Astrocyte of the cerebellum (primary cell): ENCODE results near the gene KERA.

ENCODE experiments used
- DNase-seq: peaks from one replicate; pipeline ENCODE4 v3.0.0-alpha.2; 2011; ENCODE audit warnings: low read depth
- H3K4me3 ChIP-seq: 2 replicates; pipeline ENCODE4 v1.5.1; 2011; ENCODE audit warnings: mild to moderate bottlenecking, low read depth, low read length, moderate library complexity
- in situ Hi-C: cut with HindIII; loops from 2 replicates; pipeline ENCODE4 v1.10.0; 2017; ENCODE audit warnings: low sequenced_read_pairs
- TF ChIP-seq, protein P1 (sequence below): IDR thresholded peaks from 2 replicates; pipeline ENCODE4 v1.5.1; 2012; ENCODE audit warnings: low read length, low read depth, moderate library complexity, mild to moderate bottlenecking; ENCODE audit errors: missing control alignments

KERA gene, protein sequence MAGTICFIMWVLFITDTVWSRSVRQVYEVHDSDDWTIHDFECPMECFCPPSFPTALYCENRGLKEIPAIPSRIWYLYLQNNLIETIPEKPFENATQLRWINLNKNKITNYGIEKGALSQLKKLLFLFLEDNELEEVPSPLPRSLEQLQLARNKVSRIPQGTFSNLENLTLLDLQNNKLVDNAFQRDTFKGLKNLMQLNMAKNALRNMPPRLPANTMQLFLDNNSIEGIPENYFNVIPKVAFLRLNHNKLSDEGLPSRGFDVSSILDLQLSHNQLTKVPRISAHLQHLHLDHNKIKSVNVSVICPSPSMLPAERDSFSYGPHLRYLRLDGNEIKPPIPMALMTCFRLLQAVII

DNA sequence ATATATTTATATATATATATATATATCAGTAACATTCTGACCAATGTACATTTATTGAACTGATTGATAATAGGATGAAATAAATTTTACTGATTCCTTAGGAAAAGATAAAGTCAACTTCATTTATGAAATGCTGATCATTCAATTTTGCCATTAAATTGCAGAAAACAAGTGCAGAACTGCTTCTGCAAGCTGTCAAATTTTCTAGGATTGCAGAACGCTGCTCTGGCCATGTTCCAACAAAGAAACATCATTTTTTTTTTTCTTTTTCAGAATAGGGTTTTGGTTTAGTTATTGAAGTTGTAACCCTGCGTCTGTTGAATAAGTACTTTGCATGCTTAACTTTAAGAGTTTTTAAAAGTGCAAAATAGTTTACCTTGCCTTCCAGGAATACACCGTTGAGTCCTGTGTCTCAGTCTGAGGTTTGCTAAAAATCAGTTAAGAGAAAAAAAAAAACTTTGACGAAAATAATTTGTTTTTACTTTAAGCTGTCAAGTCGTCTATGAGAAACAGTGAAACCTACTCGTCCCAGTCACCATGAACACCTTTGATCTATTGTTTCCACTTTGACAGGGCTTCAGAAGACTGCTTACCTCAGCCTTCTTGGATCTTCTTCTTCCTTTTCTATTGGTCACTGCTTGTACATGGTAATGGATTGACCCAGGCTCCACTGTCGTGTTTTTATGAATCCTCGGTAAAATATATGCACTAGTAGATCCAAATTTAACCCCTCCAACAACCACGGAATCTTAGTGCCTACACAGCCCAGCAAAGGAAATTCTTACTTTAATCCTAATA is at the start of gene KERA:
Gene KERA (minus strand): TSS at position 657 of the 798 bp plus-strand sequence. CDS start 1,743 bp downstream, outside the sequence.
- no peak for DNase-seq
- TF ChIP-seq, protein P1, sequence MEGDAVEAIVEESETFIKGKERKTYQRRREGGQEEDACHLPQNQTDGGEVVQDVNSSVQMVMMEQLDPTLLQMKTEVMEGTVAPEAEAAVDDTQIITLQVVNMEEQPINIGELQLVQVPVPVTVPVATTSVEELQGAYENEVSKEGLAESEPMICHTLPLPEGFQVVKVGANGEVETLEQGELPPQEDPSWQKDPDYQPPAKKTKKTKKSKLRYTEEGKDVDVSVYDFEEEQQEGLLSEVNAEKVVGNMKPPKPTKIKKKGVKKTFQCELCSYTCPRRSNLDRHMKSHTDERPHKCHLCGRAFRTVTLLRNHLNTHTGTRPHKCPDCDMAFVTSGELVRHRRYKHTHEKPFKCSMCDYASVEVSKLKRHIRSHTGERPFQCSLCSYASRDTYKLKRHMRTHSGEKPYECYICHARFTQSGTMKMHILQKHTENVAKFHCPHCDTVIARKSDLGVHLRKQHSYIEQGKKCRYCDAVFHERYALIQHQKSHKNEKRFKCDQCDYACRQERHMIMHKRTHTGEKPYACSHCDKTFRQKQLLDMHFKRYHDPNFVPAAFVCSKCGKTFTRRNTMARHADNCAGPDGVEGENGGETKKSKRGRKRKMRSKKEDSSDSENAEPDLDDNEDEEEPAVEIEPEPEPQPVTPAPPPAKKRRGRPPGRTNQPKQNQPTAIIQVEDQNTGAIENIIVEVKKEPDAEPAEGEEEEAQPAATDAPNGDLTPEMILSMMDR = no peak
- in situ Hi-C loops = no loop called here
- H3K4me3 ChIP-seq = no peak within 1 kb of the TSS

DNA sequence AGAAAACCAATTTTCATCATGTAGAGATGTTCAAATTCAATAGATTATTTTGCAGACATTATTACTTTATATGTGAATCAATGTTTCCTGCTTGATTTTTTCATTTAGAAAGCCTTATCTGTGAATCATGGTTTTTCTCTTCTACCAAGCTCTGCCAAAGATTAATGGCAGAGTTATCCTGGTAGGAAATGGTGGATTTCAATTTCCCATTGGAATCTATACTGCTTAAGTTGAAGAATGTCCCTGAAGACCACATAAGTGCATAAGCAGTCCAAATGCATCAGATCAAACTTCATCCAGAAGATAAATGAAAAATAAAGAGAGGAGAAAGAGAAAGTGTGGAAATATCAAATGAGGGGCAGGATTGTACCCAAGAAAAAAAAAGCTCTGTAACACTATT is 48.5 kb upstream of the KERA start:
- TF ChIP-seq, protein P1 = no peak
- DNase-seq = no peak
- H3K4me3 ChIP-seq = no peak overlapping the region
- in situ Hi-C loops = no loop called here

DNA sequence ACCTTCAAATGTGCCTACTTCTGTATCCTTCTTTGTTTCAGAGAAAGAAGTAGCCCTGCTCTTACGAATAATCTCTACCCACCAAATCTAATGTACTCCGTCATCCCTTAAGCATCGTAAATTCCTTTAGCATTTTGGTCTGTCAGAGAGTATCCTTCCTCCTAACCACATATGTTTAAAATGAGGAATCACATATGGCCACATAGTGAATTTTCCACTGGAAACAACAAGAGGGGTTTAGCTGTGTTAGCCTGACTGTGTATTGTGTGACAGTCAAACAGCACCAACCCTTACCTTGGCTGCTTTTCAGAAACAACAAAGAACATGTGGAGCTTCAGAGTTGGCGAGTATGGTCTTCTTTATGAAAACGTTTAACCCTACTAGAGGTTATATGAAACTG is 48.0 kb upstream of the KERA start:
- DNase-seq = no peak
- no peak overlapping the region for H3K4me3 ChIP-seq
- in situ Hi-C loops = no loop called here

DNA sequence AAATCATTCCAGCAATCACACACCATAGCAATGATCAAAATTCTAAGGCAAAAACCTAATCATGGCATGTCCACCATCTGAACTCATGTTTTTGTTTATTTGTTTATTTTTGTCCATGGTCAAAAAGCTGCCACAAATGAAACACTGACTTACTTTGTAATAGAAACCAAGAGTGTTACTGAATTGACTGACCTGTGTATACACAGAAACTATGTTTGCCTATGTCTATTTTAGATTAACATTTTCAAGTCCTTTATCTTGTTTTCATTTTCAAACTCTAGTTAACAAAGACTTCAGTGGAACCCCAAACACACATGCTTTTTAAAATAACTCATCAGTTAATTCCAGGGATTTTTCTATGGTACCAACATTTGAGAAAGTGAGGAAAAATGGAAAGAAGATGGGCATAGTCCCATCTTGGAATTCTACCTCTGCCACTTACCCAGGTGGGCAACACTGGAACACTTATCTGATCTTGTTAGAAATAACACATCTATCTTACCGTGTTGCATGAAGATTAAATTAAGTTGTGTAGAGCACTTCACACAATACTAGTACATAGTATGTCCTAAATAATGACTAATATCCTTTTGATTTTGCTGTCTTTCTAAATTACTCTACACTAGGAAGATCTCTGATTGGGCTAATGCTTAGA is 47.1 kb upstream of the KERA start:
- TF ChIP-seq, protein P1 = no peak
- no peak for DNase-seq
- H3K4me3 ChIP-seq = no peak overlapping the region
- in situ Hi-C loops = no loop called here

More for the DNA sequence above, 48.0 kb upstream of the KERA start:
- TF ChIP-seq, protein P1 = no peak

DNA sequence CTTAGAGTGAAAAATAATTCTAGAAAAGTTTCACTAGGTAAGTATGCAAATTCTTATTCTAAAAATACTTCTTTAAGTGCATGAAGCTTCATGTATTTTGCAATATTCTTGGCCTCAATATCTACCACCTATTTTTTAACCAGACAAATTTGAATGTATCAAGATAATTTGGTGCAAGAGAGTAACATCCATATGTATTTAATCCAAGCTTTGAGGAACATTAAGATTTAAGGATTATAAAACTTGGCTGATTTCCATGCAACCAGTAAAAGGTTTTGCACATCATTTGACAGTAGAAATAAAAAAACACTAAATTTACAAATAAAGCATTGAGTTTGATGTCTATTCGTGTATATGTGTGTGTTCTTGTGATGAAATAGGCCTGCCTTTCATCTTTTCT is 45.8 kb upstream of the KERA start:
- in situ Hi-C loops = no loop called here
- TF ChIP-seq, protein P1 = no peak
- H3K4me3 ChIP-seq = no peak overlapping the region

DNA sequence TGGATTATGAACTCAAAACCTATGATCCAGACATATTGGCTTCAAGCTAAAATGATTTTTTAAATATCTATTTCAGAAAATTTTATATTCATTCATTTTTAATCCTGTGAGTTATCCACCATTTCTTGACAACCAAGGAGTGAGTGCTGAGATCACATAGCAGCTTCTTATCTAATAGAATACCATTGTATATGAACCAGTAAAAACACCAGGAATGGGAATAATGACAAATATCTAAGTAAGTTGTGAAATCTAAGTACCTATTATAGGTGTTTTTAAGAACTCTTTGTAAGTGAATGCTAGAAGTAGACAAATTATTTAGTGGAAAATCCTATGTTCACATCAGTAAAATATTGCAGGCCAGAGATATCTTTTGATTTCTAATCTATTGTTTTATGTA is 45.3 kb upstream of the KERA start:
- in situ Hi-C loops = no loop called here
- DNase-seq = no peak

More for the DNA sequence above, 45.8 kb upstream of the KERA start:
- DNase-seq = no peak

More for the DNA sequence above, 45.3 kb upstream of the KERA start:
- TF ChIP-seq, protein P1 = no peak
- no peak overlapping the region for H3K4me3 ChIP-seq
